Mucosa of rectum (tissue), 2 donors: ENCODE results near the gene DACT3.
"Not testable (repeated sequence)": the region's sequence is repeated elsewhere in the genome, so short reads cannot be mapped to it uniquely, and the experiment has no call there.

Experiments used
- H3K27ac ChIP-seq, 2 donors: one replicate each; pipeline ENCODE4 v1.7.0; 2013; ENCODE audit warnings: inconsistent platforms in 2 of 2, low read depth in 2 of 2, low read length in 2 of 2
- H3K27me3 ChIP-seq, 2 donors: one replicate each; pipeline ENCODE4 v1.7.0; 2013; ENCODE audit warnings: low read length in 2 of 2; ENCODE audit not compliant: control insufficient read depth in 2 of 2, insufficient read depth in 2 of 2
- H3K36me3 ChIP-seq, 2 donors: one replicate each; pipeline ENCODE4 v1.7.0; 2013; ENCODE audit warnings: low read length in 2 of 2; ENCODE audit not compliant: control insufficient read depth in 2 of 2, insufficient read depth in 2 of 2
- H3K4me1 ChIP-seq, 2 donors: one replicate each; pipeline ENCODE4 v1.7.0; 2013; ENCODE audit warnings: low read length in 2 of 2, mild to moderate bottlenecking in 1 of 2; ENCODE audit not compliant: control insufficient read depth in 2 of 2, insufficient read depth in 2 of 2
- H3K4me3 ChIP-seq, 2 donors: one replicate each; pipeline ENCODE4 v1.7.0; 2013; ENCODE audit warnings: low read length in 2 of 2
- H3K9ac ChIP-seq, 2 donors: one replicate each; pipeline ENCODE4 v1.7.0; 2013; ENCODE audit warnings: low read length in 2 of 2, low read depth in 1 of 2, mild to moderate bottlenecking in 1 of 2
- H3K9me3 ChIP-seq, 2 donors: one replicate each; pipeline ENCODE4 v1.7.0; 2013; ENCODE audit warnings: low read length in 2 of 2; ENCODE audit not compliant: control insufficient read depth in 2 of 2
- donor health status: healthy.
- donor health status: Normal muscosa, but diverticular disease.

Gene DACT3

GRCh38 chr19:46634656-46635218, 26.2 kb downstream of the DACT3 start:
- Histone ChIP-seq H3K27me3 (peaks cover 37 to 48% of the 10 kb centered on the region in 2 donors), H3K27ac (no peak overlapping the region), H3K9ac (no peak overlapping the region)

GRCh38 chr19:46634045-46634655, 26.8 kb downstream of the DACT3 start:
- H3K9ac ChIP-seq, result no peak overlapping the region
- peak overlapping the region; percentile 14 to 71 for H3K4me3 ChIP-seq
- no peaks in the 10 kb centered on the region for H3K9me3 ChIP-seq
- peaks cover 35 to 43% of the 10 kb centered on the region in 2 donors for H3K27me3 ChIP-seq
- H3K4me1 ChIP-seq, result peaks cover 10 to 21% of the 10 kb centered on the region in 2 donors
- no peak overlapping the region for H3K27ac ChIP-seq
- no peaks in the 10 kb centered on the region for H3K36me3 ChIP-seq

More at GRCh38 chr19:46634656-46635218, 26.2 kb downstream of the DACT3 start:
- Histone ChIP-seq H3K9me3 (no peaks in the 10 kb centered on the region), H3K4me1 (peaks cover 13 to 26% of the 10 kb centered on the region in 2 donors), H3K36me3 (no peaks in the 10 kb centered on the region), H3K4me3 (no peak overlapping the region)

GRCh38 chr19:46633130-46633529, 27.9 kb downstream of the DACT3 start:
- Histone ChIP-seq H3K9me3 (no peaks in the 10 kb centered on the region), H3K9ac (no peak overlapping the region), H3K27ac (no peak overlapping the region), H3K4me1 (peaks cover 9 to 13% of the 10 kb centered on the region in 2 donors), H3K27me3 (peaks cover 32 to 35% of the 10 kb centered on the region in 2 donors), H3K36me3 (no peaks in the 10 kb centered on the region), H3K4me3 (no peak overlapping the region)

- Histone ChIP-seq H3K27me3 (peaks cover 23 to 26% of the 10 kb centered on the region in 2 donors), H3K9ac (no peak overlapping the region), H3K4me1 (peaks cover 9 to 12% of the 10 kb centered on the region in 2 donors)
These were observed 29.5 kb downstream of the DACT3 start for GRCh38 chr19:46631481-46631880.

GRCh38 chr19:46630586-46631205, 30.3 kb downstream of the DACT3 start:
- Histone ChIP-seq H3K4me3 (no peak overlapping the region), H3K27me3 (peaks cover 18 to 22% of the 10 kb centered on the region in 2 donors), H3K9ac (no peak overlapping the region), H3K27ac (no peak overlapping the region), H3K4me1 (peaks cover 9 to 12% of the 10 kb centered on the region in 2 donors), H3K36me3 (no peaks in the 10 kb centered on the region), H3K9me3 (no peaks in the 10 kb centered on the region)

More at GRCh38 chr19:46631481-46631880, 29.5 kb downstream of the DACT3 start:
- no peaks in the 10 kb centered on the region for H3K9me3 ChIP-seq
- H3K27ac ChIP-seq, result no peak overlapping the region
- no peaks in the 10 kb centered on the region for H3K36me3 ChIP-seq
- no peak overlapping the region for H3K4me3 ChIP-seq

GRCh38 chr19:46629546-46630025, 31.4 kb downstream of the DACT3 start:
- no peaks in the 10 kb centered on the region for H3K9me3 ChIP-seq
- peaks cover 9 to 12% of the 10 kb centered on the region in 2 donors for H3K4me1 ChIP-seq
- no peak overlapping the region for H3K27ac ChIP-seq
- no peak overlapping the region for H3K9ac ChIP-seq
- no peaks in the 10 kb centered on the region for H3K36me3 ChIP-seq
- no peak overlapping the region for H3K4me3 ChIP-seq
- H3K27me3 ChIP-seq, result peaks cover 16 to 18% of the 10 kb centered on the region in 2 donors

GRCh38 chr19:46628970-46629369, 32.0 kb downstream of the DACT3 start:
- H3K4me1 ChIP-seq, result peaks cover 10 to 11% of the 10 kb centered on the region in 2 donors
- not testable (repeated sequence) for H3K27ac ChIP-seq
- peaks cover 15 to 18% of the 10 kb centered on the region in 2 donors for H3K27me3 ChIP-seq

GRCh38 chr19:46626446-46626845, 34.5 kb downstream of the DACT3 start:
- H3K9me3 ChIP-seq, result no peaks in the 10 kb centered on the region

More at GRCh38 chr19:46628970-46629369, 32.0 kb downstream of the DACT3 start:
- not testable (repeated sequence) for H3K36me3 ChIP-seq, H3K9ac ChIP-seq, H3K9me3 ChIP-seq, H3K4me3 ChIP-seq

GRCh38 chr19:46625731-46626130, 35.3 kb downstream of the DACT3 start:
- peaks cover 0 to 3% of the 10 kb centered on the region in 2 donors for H3K27me3 ChIP-seq
- peaks cover 2% of the 10 kb centered on the region in 2 donors for H3K4me1 ChIP-seq
- H3K9me3 ChIP-seq, result no peaks in the 10 kb centered on the region
- no peak overlapping the region for H3K9ac ChIP-seq
- H3K27ac ChIP-seq, result peak overlapping the region in 1 of 2 donors; percentile 65
- no peaks in the 10 kb centered on the region for H3K36me3 ChIP-seq
- H3K4me3 ChIP-seq, result no peak overlapping the region

More at GRCh38 chr19:46626446-46626845, 34.5 kb downstream of the DACT3 start:
- Histone ChIP-seq H3K9ac (no peak overlapping the region), H3K27ac (no peak overlapping the region), H3K27me3 (peaks cover 4 to 5% of the 10 kb centered on the region in 2 donors), H3K36me3 (no peaks in the 10 kb centered on the region), H3K4me1 (peaks cover 2% of the 10 kb centered on the region in 2 donors), H3K4me3 (no peak overlapping the region)
